Measurements from ENCODE around the gene UBASH3A.

The UBASH3A gene

GRCh38 chr21:42405064-42406013, 1.6 kb downstream of the UBASH3A start:
- no peak for TF ChIP-seq NFIC (IDR thresholded peaks at IDR 0.05)
- TF ChIP-seq CEBPB (IDR thresholded peaks at IDR 0.05), result no peak
- TF ChIP-seq USF1 (IDR thresholded peaks at IDR 0.05), result no peak
- TF ChIP-seq MAX (IDR thresholded peaks at IDR 0.05), result no peak
- no peak for TF ChIP-seq TCF12 (IDR thresholded peaks at IDR 0.05; ENCODE audit: low read depth)
- no peak for TF ChIP-seq CREB1 (IDR thresholded peaks at IDR 0.05; ENCODE audit: low read depth)

GRCh38 chr21:42406201-42406621, 2.5 kb downstream of the UBASH3A start:
- TF ChIP-seq USF1 (IDR thresholded peaks at IDR 0.05) (no peak), CEBPB (IDR thresholded peaks at IDR 0.05) (no peak), REST (IDR thresholded peaks at IDR 0.05; ENCODE audit: low read depth) (no peak)

- no peak for TF ChIP-seq YY1 (IDR thresholded peaks at IDR 0.05; ENCODE audit: low read depth)
Measured at GRCh38 chr21:42406866-42407265, 3.2 kb downstream of the UBASH3A start.

- no peak for TF ChIP-seq CEBPB (IDR thresholded peaks at IDR 0.05)
- no peak for TF ChIP-seq REST (IDR thresholded peaks at IDR 0.05; ENCODE audit: low read depth)
- no peak for TF ChIP-seq MAX (IDR thresholded peaks at IDR 0.05)
- TF ChIP-seq ZBTB7A (IDR thresholded peaks at IDR 0.05; ENCODE audit: low read depth), result no peak
- no peak for TF ChIP-seq FOXM1 (IDR thresholded peaks at IDR 0.05; ENCODE audit: borderline replicate concordance, low read depth)
- TF ChIP-seq TAF1 (IDR thresholded peaks at IDR 0.05; ENCODE audit: low read depth), result no peak
- no peak for TF ChIP-seq EGR1 (IDR thresholded peaks at IDR 0.05)
- no peak for TF ChIP-seq TCF12 (IDR thresholded peaks at IDR 0.05; ENCODE audit: low read depth)
- no peak for TF ChIP-seq NFIC (IDR thresholded peaks at IDR 0.05)
- TF ChIP-seq YY1 (IDR thresholded peaks at IDR 0.05; ENCODE audit: low read depth), result no peak
- TF ChIP-seq TEAD4 (IDR thresholded peaks at IDR 0.05), result no peak
- TF ChIP-seq EP300 (IDR thresholded peaks at IDR 0.05; ENCODE audit: borderline replicate concordance), result no peak
- TF ChIP-seq RAD21 (IDR thresholded peaks at IDR 0.05; ENCODE audit: low read depth), result no peak
- TF ChIP-seq USF1 (IDR thresholded peaks at IDR 0.05), result no peak
- TF ChIP-seq CREB1 (IDR thresholded peaks at IDR 0.05; ENCODE audit: low read depth), result no peak
Measured at GRCh38 chr21:42407476-42407875, 3.8 kb downstream of the UBASH3A start.

GRCh38 chr21:42409366-42409765, 5.7 kb downstream of the UBASH3A start:
- TF ChIP-seq REST (IDR thresholded peaks at IDR 0.05; ENCODE audit: low read depth) (no peak), EGR1 (IDR thresholded peaks at IDR 0.05) (no peak), RAD21 (IDR thresholded peaks at IDR 0.05; ENCODE audit: low read depth) (no peak), USF1 (IDR thresholded peaks at IDR 0.05) (no peak), TAF1 (IDR thresholded peaks at IDR 0.05; ENCODE audit: low read depth) (no peak)
